Effector CD8-positive, alpha-beta T cell (primary cell): ENCODE results near the gene SHMT2.
"Not testable (repeated sequence)": the region's sequence is repeated elsewhere in the genome, so short reads cannot be mapped to it uniquely, and the experiment has no call there.

Experiments
- DNase-seq: peaks from one replicate; lab custom pipeline; 2025; lab: John Stamatoyannopoulos, UW

The SHMT2 gene

GRCh38 chr12:57266681-57267080 is 37.2 kb downstream of the SHMT2 start:
- DNase-seq = no peak

GRCh38 chr12:57268264-57268663 is 38.8 kb downstream of the SHMT2 start:
- no peak for DNase-seq

DNA sequence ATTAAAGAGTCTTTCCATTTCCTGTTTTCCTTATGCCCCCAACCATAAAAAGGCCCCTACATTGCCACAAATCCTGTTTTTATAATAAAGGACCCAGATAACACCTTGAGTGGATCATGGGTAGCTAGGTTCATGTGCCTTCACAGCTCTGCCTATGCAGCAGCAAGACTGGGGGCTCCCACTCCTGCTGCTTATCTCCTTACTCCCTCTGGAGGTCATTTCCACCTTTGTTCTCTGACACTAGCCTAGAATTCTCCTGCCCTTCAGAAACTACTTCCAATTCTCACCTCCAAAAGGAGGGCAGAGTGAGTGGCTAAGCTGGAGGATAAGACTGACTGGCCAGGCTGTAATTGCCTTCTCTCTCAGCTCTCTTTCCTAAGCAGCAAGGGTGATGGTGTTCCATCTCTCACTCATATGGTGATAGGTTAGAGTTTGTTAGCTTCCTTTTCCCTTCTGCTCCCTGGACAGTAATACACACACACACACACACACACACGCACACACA is 41.5 kb downstream of the SHMT2 start:
- DNase-seq = no peak

DNA sequence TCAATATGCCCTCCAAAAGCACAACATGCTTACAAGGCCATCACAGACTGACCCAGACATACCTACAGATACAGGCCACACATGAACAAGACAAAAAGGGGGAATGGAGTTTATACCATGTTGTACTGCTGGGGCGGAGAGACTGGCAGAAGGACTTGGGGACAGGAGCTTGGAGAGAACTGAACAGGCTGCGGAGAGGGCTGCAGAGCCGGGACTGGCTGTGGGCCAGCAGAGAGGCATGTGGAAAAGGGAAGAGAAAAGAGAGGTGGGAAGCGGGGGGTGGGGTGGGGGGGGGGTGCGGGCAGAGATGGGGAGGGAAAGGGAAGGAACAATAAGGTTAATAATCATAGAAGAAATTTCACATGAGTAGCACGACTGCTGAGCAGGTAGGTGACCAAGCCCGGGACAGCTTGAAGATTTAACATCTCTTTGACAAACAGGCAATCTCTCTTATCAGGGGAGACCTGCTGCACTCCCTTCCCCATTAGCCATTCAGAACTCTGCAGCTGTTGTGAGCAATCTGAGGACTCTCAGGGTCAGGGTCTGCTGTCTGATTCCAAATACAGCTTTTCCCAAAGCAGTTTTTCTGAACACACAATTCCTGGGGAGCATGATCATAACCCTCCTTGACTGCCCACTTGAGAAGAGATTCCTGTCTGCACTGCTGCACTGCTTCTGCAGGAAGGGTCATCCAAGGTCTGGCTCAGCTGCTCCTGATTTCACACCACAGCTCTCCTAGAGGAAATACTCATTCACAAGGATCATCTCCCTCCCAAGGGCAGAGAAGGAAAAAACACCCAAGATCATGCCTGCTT is 43.0 kb downstream of the SHMT2 start:
- DNase-seq = no peak

DNA sequence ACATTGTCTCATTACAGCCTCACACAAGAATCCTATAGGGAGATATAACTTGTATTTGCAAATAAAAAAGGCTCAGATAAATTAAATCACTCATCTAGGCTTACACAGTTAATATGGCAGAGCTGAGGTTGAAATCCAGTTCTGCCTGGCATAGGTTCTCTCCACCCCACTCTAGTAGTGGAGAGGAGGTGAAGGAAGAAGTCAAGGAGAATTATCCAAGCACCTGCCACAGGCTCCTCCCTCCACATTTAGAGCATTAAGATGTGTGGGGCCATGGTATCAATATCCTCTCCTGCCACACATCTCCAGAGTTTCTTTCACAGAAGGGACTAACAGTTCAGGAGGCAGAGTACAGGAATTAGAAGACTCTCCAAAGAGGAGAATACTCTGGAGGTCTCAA is 44.0 kb downstream of the SHMT2 start:
- no peak for DNase-seq

DNA sequence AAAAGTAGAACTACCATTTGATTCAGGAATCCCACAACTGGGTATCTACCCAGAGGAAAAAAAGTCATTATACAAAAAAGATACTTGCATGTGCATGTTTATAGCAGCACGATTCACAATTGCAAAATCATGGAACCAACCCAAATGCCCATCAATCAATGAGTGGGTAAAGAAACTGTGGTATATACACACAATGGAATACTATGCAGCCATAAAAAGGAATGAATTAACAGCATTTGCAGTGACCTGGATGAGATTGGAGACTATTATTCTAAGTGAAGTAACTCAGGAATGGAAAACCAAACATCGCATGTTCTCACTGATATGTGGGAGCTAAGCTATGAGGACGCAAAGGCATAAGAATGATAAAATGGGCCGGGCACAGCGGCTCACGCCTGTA is 46.7 kb downstream of the SHMT2 start:
- not testable (repeated sequence) for DNase-seq

DNA sequence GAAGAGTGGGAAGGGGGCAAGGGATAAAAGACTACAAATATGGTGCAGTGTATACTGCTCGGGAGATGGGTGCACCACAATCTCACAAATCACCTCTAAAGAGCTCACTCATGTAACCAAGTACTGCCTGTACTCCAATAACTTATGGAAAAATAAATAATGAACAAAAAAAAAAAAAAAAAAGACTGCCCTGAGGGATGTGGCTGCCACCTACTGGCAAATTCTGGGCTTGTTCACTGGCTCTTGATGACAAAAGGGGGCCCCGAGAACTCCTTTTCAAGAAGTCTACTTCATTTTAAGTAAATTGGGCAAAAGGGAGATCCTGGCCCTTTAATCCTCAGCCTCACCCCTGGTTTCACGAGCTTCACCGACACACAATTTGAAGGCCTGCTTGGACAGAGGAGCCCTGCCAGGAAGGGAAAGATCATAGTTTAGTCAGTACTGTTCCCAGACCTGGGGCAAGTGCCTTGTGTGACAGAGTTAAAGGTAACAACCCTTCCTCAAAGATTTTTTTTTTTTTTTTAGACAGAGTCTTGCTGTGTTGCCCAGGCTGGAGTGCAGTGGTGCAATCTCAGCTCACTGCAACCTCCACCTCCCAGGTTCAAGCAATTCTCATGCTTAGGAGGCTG is 47.5 kb downstream of the SHMT2 start:
- DNase-seq = no peak

GRCh38 chr12:57278465-57279381 is 49.2 kb downstream of the SHMT2 start:
- DNase-seq = no peak

DNA sequence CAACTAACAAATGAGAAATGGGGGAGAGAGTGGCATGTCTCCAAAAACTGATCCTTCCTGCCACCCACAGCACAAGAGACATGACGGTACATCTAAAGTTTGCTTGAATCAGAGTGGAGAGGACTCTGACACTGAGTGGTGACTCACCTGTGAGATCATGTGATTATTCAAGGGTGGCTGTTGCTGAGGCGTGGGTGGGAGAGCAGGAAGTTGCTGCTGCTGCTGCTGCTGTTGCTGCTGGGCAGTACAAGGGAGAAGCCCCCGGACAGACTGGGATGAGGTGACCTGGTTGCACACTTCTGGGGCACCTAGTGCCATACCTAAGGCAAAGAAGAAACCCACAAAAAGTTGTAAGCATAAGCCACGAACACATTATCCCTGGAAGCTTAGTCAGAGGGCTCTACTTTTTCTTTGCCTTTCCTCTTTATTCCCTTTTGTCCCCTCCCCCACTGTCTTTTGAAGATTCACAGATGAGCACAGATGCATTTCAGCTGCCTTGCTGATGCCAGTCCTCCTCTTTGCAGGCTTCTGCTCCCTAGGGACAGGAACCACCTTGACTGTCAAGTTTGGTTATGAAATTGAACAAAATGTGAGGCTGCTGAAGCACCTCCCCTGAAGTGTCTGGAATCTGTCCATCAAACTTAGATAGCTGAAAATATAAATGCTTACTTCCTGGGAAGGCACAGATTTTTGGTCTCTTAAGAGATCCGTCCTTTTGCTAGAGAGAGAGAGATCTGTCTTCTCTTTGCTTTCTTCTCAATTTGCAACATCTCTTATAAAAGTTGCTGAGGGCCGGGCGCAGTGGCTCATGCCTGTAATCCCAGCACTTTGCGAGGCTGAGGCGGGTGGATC is 50.9 kb downstream of the SHMT2 start:
- peak; percentile 23 for DNase-seq

DNA sequence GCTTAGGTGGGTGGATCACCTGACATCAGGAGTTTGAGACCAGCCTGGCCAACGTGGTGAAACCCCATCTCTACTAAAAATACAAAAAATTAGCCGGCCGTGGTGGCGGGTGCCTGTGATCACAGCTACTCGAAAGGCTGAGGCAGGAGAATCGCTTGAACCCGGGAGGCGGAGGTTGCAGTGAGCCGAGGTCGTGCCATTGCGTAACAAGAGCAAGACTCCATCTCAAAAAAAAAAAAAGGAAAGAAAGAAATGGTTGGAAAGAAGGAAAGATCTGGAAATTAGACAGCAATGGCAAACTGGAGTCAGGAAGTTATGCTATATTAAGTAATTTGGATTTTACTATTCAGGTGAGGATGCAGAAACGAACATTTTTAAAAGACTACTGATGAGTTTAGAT is 52.6 kb downstream of the SHMT2 start:
- not testable (repeated sequence) for DNase-seq
